Measurements from ENCODE around the gene ELMOD3. TPM values are rescaled to one million over a fixed set of nuclear protein-coding genes. Genes with fewer than 3 reads are reported as not detected.

ELMOD3 gene
- total and polyA plus RNA-seq, 9 of the 15 experiments (the other 6 are each of a cell fraction or from before 2014, with no cell fraction given) = 2.7 to 18.7 (median 11.6) TPM

- TF ChIP-seq MYNN (IDR thresholded peaks at IDR 0.05) (no peak), MYNN (CRISPR knock-in tag; IDR thresholded peaks at IDR 0.05) (no peak), MED1 (CRISPR knock-in tag; IDR thresholded peaks at IDR 0.05; ENCODE audit: borderline replicate concordance) (no peak), NCOA1 (IDR thresholded peaks at IDR 0.05; ENCODE audit: low read depth) (no peak), C11orf30 (IDR thresholded peaks at IDR 0.05; ENCODE audit: low read depth) (no peak; the same call in 1 of the 2 replicates), NR1H2 (CRISPR knock-in tag; IDR thresholded peaks at IDR 0.05) (no peak), ZNF197 (CRISPR knock-in tag; IDR thresholded peaks at IDR 0.05; ENCODE audit: low read depth) (no peak), ID3 (CRISPR knock-in tag; IDR thresholded peaks at IDR 0.05) (no peak), ID3 (tag; IDR thresholded peaks at IDR 0.05) (no peak), NBN (IDR thresholded peaks at IDR 0.05; ENCODE audit: low read depth) (peak; percentile 84), ZNF764 (CRISPR knock-in tag; IDR thresholded peaks at IDR 0.05; ENCODE audit: low read depth) (no peak), HCFC1 (IDR thresholded peaks at IDR 0.05; ENCODE audit: low read depth, low read length) (no peak; the same call in 1 of the 2 replicates), RREB1 (CRISPR knock-in tag; IDR thresholded peaks at IDR 0.05) (no peak), KAT7 (CRISPR knock-in tag; IDR thresholded peaks at IDR 0.05; ENCODE audit: borderline replicate concordance) (no peak), PHB (CRISPR knock-in tag; IDR thresholded peaks at IDR 0.05) (no peak), PBX2 (CRISPR knock-in tag; IDR thresholded peaks at IDR 0.05; ENCODE audit: low read depth) (no peak), PBX2 (tag; conservative IDR thresholded peaks at IDR 0.05; ENCODE audit: low read depth) (no peak), CC2D1A (IDR thresholded peaks at IDR 0.05) (peak; percentile 63; the same call in 1 of the 2 replicates), ILF3 (IDR thresholded peaks at IDR 0.05; ENCODE audit: borderline replicate concordance) (no peak), POLR2AphosphoS2 (IDR thresholded peaks at IDR 0.05; ENCODE audit: low read length) (peak; percentile 91; the same call in 1 of the 2 replicates), ZFX (CRISPR knock-in tag; IDR thresholded peaks at IDR 0.05) (peak; percentile 73), ZNF436 (CRISPR knock-in tag; IDR thresholded peaks at IDR 0.05) (no peak)
Measured at GRCh38 chr2:85327822-85328617, 26.5 kb upstream of the ELMOD3 start, which contains the start of gene TGOLN2 (continued).

All from K562 (cell line).